Measurements from ENCODE around the gene FHIP1A. TPM values are rescaled to one million over a fixed set of nuclear protein-coding genes. Genes with fewer than 3 reads are reported as not detected.
A peak's percentile ranks its signal among the peaks of the same experiment; 100 is the strongest.

FHIP1A gene
- total RNA-seq = 1.7 to 4.8 TPM (median 1.8 TPM) in 3 replicates
- long read RNA-seq = 0 reads

DNA sequence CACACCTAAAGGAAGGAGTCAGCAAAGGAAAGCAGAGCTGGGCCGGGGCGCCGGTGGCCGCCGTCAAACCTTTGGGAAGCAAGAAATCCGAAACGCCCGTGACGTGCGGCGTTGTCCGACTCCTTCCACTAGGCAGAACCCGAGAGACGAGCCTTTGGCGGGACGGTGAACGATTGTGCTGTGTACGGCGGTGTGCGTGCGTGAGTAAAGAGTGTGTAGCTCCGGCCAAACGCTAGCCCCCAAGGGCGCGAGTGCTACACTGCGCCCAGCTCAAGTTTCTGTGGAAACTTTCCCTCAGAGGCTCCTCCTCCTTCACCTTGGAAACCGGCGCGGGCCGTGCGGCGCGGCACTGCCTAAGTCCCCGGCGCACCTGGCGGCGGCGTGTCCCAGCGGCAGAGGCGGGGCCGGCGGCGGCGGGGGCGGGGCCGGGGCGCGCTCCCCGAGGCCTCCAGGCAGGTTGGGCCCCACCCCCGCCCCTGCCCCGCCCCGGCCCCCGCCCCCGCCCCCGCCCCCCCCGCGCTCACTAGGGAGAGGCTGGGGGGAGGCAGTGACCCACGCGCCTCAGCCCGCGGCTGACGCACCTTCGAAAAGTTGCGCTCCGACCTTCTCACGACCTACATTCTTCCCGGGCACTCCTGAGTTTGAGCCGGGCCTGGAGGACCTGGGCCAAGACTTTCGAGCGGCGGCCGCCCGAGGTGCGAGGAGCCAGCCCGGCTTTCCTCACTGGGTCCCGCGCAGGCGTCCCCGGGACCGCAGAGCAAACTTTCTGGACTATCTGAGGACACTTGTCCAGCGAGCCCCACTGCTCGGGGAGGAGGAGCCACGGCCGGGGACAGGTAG, at the start of gene FHIP1A:
TSS of gene FHIP1A (plus strand) at position 547 of the 840 bp plus-strand sequence. CDS start 157,084 bp downstream, outside the sequence.
- TF ChIP-seq, protein P1, sequence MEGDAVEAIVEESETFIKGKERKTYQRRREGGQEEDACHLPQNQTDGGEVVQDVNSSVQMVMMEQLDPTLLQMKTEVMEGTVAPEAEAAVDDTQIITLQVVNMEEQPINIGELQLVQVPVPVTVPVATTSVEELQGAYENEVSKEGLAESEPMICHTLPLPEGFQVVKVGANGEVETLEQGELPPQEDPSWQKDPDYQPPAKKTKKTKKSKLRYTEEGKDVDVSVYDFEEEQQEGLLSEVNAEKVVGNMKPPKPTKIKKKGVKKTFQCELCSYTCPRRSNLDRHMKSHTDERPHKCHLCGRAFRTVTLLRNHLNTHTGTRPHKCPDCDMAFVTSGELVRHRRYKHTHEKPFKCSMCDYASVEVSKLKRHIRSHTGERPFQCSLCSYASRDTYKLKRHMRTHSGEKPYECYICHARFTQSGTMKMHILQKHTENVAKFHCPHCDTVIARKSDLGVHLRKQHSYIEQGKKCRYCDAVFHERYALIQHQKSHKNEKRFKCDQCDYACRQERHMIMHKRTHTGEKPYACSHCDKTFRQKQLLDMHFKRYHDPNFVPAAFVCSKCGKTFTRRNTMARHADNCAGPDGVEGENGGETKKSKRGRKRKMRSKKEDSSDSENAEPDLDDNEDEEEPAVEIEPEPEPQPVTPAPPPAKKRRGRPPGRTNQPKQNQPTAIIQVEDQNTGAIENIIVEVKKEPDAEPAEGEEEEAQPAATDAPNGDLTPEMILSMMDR (IDR thresholded peaks at IDR 0.05) = peak; percentile 50
- peak; percentile 90 for DNase-seq (ENCODE audit: low spot score)
- Mint-ChIP-seq H3K27ac (ENCODE audit: unreplicated experiment) (peak within 1 kb of the TSS; percentile 84), H3K9me3 (ENCODE audit: low read depth) (no peaks in the 10 kb centered on the region), H3K4me1 (ENCODE audit: low read depth) (peaks cover 16% of the 10 kb centered on the region), H3K36me3 (ENCODE audit: low read depth) (no peaks in the 10 kb centered on the region), H3K4me3 (ENCODE audit: unreplicated experiment) (peak within 1 kb of the TSS; percentile 93), H3K27me3 (ENCODE audit: low read depth) (no peaks in the 10 kb centered on the region)

DNA sequence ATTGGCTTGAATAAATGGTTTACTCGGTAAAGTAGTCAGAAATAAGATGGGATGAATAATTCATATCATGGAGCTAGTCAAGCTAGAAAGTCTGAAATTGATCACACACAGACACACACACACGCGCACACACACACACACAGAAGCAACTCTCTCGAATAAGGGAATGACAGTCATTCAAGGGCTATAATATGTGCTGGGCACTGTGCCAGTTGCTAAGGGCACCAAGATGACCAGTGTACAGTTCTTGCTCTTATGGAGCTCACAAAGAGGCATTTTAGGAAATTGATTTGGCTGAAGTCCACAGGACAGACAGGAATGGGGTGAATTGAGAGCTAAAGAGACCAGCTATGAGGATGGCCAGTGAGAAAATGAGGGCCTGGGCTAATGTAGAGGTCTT, 49.4 kb upstream of the FHIP1A start:
- no peak overlapping the region for H3K4me3 Mint-ChIP-seq (ENCODE audit: unreplicated experiment)
- H3K27ac Mint-ChIP-seq (ENCODE audit: unreplicated experiment) = no peak overlapping the region
- H3K9me3 Mint-ChIP-seq (ENCODE audit: low read depth) = no peaks in the 10 kb centered on the region
- H3K4me1 Mint-ChIP-seq (ENCODE audit: low read depth) = peaks cover 8% of the 10 kb centered on the region
- no peaks in the 10 kb centered on the region for H3K27me3 Mint-ChIP-seq (ENCODE audit: low read depth)
- H3K36me3 Mint-ChIP-seq (ENCODE audit: low read depth) = no peaks in the 10 kb centered on the region
- no peak for DNase-seq (ENCODE audit: low spot score)
- TF ChIP-seq, protein P1 (IDR thresholded peaks at IDR 0.05) = no peak

DNA sequence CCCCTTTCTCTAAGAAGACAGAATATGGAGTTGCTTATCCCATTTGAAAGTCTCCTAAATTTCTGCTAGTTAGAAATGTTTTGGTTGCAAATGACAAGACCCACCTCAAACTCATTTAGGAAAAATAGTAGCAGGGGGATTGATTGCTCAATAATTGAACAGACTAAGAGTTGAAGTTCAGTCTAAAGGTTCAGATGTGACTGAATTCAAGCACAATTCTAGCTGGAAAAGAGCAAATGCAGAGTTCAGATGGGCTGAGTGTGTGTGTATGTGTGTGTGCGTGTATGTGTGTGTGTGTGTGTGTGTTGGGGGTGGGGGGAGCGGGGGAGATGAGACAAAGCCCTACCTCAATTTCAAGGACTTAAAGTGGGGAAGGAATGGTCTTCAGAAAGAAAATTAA, 47.9 kb upstream of the FHIP1A start:
- Mint-ChIP-seq H3K36me3 (ENCODE audit: low read depth) (no peaks in the 10 kb centered on the region), H3K4me1 (ENCODE audit: low read depth) (peaks cover 8% of the 10 kb centered on the region), H3K9me3 (ENCODE audit: low read depth) (no peaks in the 10 kb centered on the region), H3K27ac (ENCODE audit: unreplicated experiment) (no peak overlapping the region), H3K27me3 (ENCODE audit: low read depth) (no peaks in the 10 kb centered on the region), H3K4me3 (ENCODE audit: unreplicated experiment) (no peak overlapping the region)
- no peak for DNase-seq (ENCODE audit: low spot score)
- TF ChIP-seq, protein P1 (IDR thresholded peaks at IDR 0.05) = no peak

DNA sequence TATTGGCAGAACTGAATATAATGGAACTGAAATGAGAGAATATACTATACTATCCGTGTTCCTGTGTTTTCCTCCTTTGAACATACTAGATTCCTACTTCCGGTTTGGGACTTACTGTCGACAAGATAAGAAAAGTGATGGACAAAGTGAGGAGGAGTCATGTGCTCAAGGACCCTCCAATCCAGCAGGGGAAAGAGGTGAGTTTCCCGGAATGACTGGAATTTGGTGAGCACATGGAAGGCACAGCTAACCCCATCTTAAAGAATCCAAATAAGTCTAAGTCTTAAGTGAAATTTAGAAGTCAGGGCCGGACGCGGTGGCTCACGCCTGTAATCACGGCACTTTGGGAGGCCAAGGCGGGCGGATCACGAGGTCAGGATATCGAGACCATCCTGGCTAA, 47.0 kb upstream of the FHIP1A start:
- no peaks in the 10 kb centered on the region for H3K27me3 Mint-ChIP-seq (ENCODE audit: low read depth)

DNA sequence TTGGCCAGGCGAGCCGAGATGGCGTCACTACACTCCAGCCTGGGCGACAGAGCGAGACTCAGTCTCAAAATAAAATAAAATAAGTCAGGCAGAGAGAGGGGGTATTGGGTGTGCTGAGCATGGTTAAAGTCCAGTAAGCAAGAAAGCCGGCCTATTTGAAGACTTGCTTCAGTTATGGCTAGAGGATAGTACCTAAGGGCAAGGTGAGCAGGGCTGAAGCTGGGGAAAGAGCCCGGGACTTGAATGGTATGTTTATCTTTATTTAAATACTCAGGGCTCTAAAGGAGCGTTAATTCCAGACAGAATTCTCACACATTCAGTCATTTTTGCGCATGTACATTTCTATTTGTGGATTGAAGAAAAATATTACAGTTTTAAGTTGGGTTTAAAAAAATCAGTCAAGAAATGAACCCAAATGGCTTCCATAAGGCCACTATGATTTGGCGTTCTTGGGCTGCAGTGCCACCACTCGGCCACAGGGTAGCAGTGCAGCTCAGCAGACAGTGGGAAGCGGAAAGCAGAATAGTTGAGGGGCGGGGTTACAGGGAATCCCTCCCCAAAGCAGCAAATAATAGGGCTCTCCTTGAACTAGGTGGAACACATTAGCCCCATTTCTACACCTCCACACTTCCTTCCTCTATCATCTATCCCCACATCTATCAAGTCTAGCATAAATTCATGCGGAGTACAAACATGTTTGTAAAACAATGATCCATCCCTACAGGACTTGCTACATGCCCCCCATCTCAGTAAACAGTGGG, 46.4 kb upstream of the FHIP1A start:
- TF ChIP-seq, protein P1 (IDR thresholded peaks at IDR 0.05) = peak; percentile 99
- no peak for DNase-seq (ENCODE audit: low spot score)
- peak overlapping the region; percentile 51 for H3K27ac Mint-ChIP-seq (ENCODE audit: unreplicated experiment)
- no peaks in the 10 kb centered on the region for H3K9me3 Mint-ChIP-seq (ENCODE audit: low read depth)
- no peak overlapping the region for H3K4me3 Mint-ChIP-seq (ENCODE audit: unreplicated experiment)
- no peaks in the 10 kb centered on the region for H3K36me3 Mint-ChIP-seq (ENCODE audit: low read depth)
- H3K4me1 Mint-ChIP-seq (ENCODE audit: low read depth) = peaks cover 6% of the 10 kb centered on the region
- H3K27me3 Mint-ChIP-seq (ENCODE audit: low read depth) = no peaks in the 10 kb centered on the region

More for the DNA sequence above, 47.0 kb upstream of the FHIP1A start:
- peaks cover 6% of the 10 kb centered on the region for H3K4me1 Mint-ChIP-seq (ENCODE audit: low read depth)
- no peak for DNase-seq (ENCODE audit: low spot score)
- no peaks in the 10 kb centered on the region for H3K36me3 Mint-ChIP-seq (ENCODE audit: low read depth)
- H3K4me3 Mint-ChIP-seq (ENCODE audit: unreplicated experiment) = no peak overlapping the region
- TF ChIP-seq, protein P1 (IDR thresholded peaks at IDR 0.05) = no peak
- no peaks in the 10 kb centered on the region for H3K9me3 Mint-ChIP-seq (ENCODE audit: low read depth)
- no peak overlapping the region for H3K27ac Mint-ChIP-seq (ENCODE audit: unreplicated experiment)
